GM12878 (cell line): ENCODE measurements around the gene HTR3A.
"Not testable (repeated sequence)": the region's sequence is repeated elsewhere in the genome, so short reads cannot be mapped to it uniquely, and the experiment has no call there.

Experiments
- GABPA ChIP-seq: IDR thresholded peaks from 2 replicates; pipeline ENCODE4 v1.6.1; 2014; ENCODE audit warnings: antibody characterized with exemption, low read depth, mild to moderate bottlenecking, inconsistent platforms
- JUNB ChIP-seq: IDR thresholded peaks from 2 replicates; pipeline ENCODE4 v1.6.1; 2016; ENCODE audit warnings: antibody characterized with exemption, mild to moderate bottlenecking
- POLR2A ChIP-seq: IDR thresholded peaks from 2 replicates; pipeline ENCODE4 v1.6.1; 2011; ENCODE audit warnings: low read depth, mild to moderate bottlenecking, low read length
- SP1 ChIP-seq: IDR thresholded peaks from one replicate; pipeline ENCODE4 v1.6.1; 2011; ENCODE audit warnings: low read depth, low read length
- TF ChIP-seq, protein P1 (sequence below): IDR thresholded peaks from 2 replicates; pipeline ENCODE4 v1.6.1; 2011; ENCODE audit warnings: low read depth, low read length, improper control_type of control experiment, borderline replicate concordance
- TF ChIP-seq, protein P2 (sequence below), 3 experiments: IDR thresholded peaks in 2 of 3; conservative IDR thresholded peaks in 1 of 3; 2 replicates each; pipeline ENCODE4 v1.5.1; 2011; ENCODE audit warnings: low read depth in 3 of 3, low read length in 3 of 3, mild to moderate bottlenecking in 3 of 3, control low read depth in 2 of 3, moderate library complexity in 2 of 3, inconsistent platforms in 1 of 3, mixed read lengths in 1 of 3; ENCODE audit not compliant: control insufficient read depth in 2 of 3, insufficient read depth in 1 of 3; ENCODE audit errors: extremely low read depth in 1 of 3

DNA sequence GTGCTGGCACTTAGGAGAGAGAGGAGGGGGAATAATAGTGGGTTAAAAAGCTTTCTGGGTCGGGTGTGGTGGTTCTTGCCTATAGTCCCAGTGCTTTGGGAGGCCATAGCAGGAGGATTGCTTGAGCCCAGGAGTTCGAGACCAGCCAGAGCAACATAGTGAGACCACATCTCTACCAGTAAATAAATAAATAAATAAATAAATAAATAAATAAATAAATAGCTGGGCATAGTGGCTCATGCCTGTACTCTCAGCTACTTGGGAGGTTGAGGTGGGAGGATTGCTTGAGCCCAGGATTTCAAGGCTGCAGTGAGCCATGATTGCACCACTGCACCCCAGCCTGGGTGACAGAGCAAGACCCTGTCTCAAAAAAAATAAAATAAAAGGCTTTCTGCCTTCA, 28.7 kb upstream of the HTR3A start:
- TF ChIP-seq, protein P1, sequence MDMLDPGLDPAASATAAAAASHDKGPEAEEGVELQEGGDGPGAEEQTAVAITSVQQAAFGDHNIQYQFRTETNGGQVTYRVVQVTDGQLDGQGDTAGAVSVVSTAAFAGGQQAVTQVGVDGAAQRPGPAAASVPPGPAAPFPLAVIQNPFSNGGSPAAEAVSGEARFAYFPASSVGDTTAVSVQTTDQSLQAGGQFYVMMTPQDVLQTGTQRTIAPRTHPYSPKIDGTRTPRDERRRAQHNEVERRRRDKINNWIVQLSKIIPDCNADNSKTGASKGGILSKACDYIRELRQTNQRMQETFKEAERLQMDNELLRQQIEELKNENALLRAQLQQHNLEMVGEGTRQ, result not testable (repeated sequence)
- TF ChIP-seq POLR2A, GABPA, SP1, JUNB: not testable (repeated sequence)
- TF ChIP-seq, protein P2, sequence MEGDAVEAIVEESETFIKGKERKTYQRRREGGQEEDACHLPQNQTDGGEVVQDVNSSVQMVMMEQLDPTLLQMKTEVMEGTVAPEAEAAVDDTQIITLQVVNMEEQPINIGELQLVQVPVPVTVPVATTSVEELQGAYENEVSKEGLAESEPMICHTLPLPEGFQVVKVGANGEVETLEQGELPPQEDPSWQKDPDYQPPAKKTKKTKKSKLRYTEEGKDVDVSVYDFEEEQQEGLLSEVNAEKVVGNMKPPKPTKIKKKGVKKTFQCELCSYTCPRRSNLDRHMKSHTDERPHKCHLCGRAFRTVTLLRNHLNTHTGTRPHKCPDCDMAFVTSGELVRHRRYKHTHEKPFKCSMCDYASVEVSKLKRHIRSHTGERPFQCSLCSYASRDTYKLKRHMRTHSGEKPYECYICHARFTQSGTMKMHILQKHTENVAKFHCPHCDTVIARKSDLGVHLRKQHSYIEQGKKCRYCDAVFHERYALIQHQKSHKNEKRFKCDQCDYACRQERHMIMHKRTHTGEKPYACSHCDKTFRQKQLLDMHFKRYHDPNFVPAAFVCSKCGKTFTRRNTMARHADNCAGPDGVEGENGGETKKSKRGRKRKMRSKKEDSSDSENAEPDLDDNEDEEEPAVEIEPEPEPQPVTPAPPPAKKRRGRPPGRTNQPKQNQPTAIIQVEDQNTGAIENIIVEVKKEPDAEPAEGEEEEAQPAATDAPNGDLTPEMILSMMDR (IDR thresholded peaks at IDR 0.05 in 2 of 3, conservative IDR thresholded peaks at IDR 0.05 in 1 of 3; ENCODE audit: control insufficient read depth in 2 of 3, extremely low read depth in 1 of 3, insufficient read depth in 1 of 3, low read depth in 3 of 3, low read length in 3 of 3), result not testable (repeated sequence)
